ENCODE results near the gene KDM4C. TPM values are rescaled to one million over a fixed set of nuclear protein-coding genes. Genes with fewer than 3 reads are reported as not detected.

Gene KDM4C
- polyA plus RNA-seq, 10 donors, result 8.6 to 21.4 (median 11.4) TPM

- DNase-seq, result no peak
Measured at GRCh38 chr9:6864102-6864501, 106.3 kb downstream of the KDM4C start.

GRCh38 chr9:6869081-6869948, 111.5 kb downstream of the KDM4C start:
- no peak for DNase-seq

DNA sequence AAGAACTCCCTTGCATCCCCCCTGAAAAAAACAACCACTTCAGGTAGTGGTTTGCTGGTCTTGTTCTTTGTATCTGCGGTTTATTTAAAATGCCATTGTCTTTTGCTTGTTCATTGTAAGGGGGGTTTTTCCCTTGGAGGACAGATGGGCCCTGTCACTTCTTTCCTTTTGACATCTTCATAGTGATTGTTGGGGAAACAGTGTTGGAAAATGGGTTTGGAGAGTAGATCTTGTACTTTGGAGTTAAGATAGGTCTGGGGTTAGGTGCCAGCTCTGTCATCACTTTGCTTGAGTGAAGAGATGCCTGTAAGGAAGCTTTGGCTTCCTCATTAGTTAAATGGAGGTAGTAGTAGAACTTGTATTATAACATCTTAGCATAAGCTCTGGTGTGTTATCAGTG, 112.4 kb downstream of the KDM4C start:
- DNase-seq, result no peak

GRCh38 chr9:6870650-6871477, 113.1 kb downstream of the KDM4C start:
- DNase-seq, result no peak

DNA sequence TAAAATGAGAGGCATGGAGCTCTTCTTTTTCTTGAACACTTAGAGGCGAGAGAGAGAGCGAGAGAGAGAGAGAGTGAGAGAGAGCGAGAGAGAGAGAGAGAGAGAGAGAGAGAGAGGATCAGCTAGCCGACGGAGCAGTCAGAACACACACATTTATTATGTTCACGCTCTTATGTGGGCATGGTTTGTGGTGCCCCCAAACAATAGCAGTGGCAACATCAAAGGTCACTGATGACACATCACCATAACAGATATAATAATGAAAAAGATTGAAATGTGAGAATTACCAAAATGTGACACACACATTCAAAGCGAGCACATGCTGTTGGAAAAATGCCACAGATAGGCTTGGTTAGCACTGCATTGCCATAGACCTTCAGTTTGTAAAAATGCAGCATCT, 116.1 kb downstream of the KDM4C start:
- peak; percentile 2 to 14 (median 4) for DNase-seq

DNA sequence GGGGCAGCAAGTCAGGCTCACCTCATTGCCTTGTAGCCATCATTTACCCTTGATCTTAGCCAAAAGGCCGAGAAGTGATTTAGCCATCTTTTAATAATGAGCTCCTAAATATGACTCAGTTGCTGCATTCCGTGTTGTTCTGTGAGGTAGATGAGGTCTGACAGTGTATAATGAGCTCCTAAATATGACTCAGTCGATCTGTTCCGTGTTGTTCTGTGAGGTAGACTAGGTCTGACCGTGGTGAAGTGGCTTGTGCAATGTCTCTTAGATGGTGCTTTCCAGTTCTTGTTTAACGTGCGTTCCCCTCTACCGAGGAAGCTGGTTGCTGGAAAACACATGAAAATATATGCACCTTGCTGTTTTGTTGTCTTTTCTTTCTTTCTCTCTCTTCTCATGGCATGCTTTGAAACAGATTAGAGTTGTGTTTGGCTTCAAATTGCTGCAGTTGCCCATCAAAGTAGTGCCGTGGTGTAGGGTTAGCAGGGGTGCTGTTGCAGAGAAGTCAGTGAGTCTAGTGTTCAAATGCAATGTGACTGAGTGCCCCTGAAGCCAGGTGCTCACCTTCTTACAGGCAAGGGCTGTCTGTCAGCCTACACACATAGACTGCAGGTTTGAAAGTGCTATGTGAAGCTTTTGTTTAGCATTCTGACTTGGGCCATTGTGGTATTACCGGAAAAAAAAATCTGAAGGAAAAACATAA, 118.6 kb downstream of the KDM4C start:
- DNase-seq, result no peak

DNA sequence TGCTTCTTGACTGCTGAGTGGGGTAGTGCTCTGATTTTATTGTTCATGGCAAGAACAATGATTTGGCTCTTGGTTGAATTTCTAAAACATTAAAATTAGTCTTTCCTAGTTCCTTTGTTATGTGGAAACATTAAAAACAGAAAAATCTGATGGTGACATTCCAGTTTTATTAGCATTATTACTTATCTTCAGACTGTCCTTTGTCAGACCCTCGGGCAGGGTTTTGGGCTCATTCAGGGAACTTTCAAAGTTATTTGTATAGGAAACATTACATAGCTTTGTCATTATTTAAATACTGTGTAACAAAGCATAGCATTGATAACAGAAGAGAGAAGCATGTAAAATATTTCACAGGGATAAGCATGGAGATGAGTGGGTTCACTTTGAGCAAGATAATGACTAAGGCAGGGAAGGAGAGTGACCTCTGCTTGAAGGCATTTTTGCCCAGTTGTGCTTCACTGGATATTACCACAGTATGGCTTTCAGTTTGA, 119.9 kb downstream of the KDM4C start:
- peak in 1 of 3 donors; percentile 5 for DNase-seq

DNA sequence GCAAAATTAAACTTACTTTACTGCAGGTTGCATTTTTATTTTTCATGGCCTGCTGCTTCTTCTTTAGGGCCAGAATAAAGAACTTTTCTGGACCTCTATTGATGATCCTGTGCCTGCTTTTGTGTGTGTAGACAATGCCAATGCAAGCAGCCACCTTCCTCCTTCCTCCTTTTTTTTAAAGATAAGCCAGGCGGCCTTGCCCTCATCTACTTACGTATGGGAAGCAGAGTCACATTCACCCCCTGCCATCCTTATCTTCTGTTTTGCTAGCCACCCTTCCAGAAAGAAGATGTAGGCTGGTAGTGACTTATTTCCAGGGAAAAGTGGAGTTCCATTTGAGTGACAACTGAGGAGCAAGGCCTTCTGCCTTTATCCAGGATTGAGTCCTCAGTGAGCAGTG, 122.9 kb downstream of the KDM4C start:
- DNase-seq, result no peak

GRCh38 chr9:6884101-6884500, 126.3 kb downstream of the KDM4C start:
- no peak for DNase-seq

DNA sequence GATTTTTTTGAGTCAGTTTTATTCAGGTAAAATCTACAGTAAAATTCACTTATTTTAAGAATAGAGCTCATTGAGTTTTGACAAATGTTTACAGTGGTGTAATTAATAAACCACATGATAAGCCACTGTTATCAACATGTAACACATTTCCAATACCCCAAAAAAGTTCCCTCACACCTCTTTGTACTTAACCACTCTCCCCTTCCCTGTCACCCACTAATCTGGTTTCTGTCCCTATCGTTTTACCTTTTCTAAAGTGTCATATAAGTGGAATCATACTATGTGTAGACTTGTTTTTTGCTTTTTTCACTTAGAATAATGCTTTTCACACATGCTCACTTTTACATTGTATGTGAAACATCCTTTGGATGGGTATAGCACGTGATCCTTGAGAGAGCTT, 127.2 kb downstream of the KDM4C start:
- no peak for DNase-seq

GRCh38 chr9:6887051-6887450, 129.3 kb downstream of the KDM4C start:
- no peak for DNase-seq

- no peak for DNase-seq
Measured at GRCh38 chr9:6889868-6890267, 132.1 kb downstream of the KDM4C start.

DNA sequence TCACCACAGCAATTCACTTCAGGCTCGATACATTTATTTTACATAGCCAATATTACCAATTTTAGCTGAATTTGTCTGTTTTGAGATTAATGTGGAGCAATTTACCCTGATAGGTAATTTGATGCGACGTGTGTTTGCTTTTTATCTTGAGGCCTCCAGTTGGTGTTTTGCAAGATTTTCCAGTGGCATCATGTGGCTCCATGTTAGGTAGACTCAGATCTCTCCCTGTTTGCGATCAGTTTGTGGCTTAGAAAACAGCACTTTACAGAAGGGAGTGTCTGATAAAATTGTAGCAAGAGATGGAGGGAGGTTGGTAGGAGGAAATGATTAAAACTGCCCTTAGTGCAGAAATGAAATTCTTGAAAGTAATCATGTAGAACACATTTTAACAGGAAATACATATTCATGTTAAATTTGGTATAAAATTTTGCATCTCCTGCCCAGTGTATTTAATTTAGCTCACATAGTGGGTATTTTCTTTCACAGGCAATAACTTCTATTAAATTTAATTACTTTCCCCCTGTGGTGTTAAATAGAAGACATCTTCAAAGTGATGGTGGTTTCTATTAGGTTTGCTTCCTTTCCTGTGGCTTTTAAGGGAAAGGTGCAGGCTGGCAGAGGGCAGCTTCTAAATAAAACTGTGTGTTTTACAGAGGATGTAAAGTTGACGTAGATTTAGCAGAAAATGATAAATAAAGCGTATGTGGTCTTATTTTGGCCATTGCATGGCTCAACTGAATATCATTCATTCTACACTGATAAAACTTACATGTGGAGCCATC, 135.8 kb downstream of the KDM4C start:
- no peak for DNase-seq

DNA sequence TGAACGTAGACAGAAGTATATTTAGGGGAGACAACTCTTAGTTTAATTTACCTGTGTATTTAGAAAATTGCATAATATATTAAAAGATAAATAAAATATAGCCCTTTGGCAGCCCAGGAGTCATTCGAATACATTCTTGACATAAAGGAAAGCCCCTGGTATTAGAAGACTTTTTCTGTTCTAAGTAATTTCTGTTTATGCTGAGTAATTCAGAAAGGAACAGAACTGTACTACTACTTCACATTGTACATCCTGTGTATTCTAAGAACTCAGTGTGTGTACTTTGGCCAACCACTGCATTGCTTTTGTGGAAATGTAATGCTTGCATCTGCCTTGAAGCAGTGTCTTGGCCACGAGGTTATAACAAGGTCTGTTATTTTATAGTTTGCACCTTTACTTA, 136.4 kb downstream of the KDM4C start:
- DNase-seq, result no peak

DNA sequence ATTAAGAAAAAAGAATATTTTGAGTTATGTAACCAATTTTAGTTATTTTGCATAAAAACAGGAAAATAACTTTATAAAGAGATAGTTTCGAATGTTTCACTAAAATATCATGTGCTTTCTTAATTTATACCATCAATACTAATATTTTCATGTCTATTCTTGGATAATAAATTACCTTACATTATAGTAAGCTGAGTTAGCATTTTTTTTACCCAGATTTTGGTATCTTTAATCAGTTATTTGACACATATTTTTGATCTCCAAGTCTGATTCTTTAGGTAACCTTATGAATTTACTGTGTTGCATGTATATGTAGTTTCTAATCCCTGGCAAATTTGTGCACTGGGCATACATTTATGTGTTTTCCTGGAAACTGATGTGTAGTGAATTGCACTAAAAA, 138.0 kb downstream of the KDM4C start:
- no peak for DNase-seq

GRCh38 chr9:6896562-6896961, 138.8 kb downstream of the KDM4C start:
- no peak for DNase-seq

DNA sequence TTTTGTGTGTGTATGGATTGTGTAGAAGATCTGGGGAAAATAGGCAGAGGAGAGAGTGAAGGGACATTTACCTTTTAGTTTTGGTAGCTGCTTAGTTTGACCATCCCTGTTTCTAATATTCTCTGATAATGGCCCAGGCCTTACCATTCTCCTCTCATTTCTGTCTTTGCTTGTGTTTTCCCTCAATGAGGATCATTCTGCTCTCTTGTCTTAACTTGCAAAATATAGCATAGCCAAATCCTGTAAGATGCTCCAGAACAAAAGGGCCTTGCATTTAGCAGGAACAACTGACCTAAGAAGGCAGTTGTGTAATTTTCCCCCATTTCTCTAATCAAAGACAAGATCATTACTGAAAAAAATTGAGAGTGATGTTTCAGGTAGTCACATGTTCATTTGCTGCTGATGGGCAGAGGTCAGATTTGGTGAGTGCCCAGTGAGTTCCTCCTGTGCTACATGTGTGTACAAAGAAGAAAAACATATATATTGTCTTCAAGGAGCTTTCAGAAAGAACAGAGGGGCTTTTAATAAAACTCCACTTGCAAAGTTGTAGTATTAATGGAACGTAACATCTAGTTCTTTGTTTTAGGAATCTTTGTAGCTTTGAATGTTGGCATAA, 139.5 kb downstream of the KDM4C start:
- no peak for DNase-seq

DNA sequence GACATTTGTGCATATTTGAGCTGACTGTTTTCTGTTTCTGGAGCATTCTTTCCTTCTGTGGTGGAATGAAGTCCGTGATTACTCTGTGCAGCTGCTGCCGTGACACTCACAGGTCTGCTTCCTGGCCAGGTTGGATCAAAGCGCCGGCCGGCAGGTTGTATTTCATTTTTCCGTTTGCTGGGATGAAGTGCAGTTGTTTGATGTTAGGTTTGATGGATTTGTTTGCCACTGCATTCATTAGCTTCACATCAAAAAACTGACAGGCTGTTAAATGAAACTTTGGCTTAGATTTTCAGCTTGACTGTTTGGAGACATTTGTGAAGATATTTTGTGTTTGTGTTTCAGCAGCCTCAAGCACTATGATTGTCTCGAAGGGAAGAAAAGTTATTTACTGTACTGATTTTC, 140.1 kb downstream of the KDM4C start:
- DNase-seq, result no peak

GRCh38 chr9:6899274-6899673, 141.5 kb downstream of the KDM4C start:
- no peak for DNase-seq

DNA sequence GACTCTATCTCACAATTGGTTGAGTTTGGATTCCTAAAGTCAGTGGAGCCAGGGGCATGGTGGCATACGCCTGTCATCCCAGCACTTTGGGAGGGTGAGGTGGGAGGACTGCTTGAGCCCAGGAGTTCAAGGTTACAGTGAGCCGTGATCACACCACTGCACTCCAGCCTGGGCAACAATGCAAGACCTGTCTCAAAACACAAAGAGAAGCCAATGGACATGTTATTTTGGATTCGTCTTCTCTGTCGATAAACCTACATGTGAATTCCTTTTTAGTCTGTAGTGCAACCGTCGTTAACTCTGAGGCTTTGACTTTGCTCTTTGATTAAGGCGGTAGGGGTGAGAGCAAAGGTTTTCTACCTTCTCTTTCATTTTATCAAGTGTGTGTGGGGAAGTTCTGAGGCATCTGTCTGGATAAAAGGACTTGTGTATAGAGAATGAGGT, 142.7 kb downstream of the KDM4C start:
- DNase-seq, result no peak

GRCh38 chr9:6901180-6901579, 143.4 kb downstream of the KDM4C start:
- no peak for DNase-seq

Measured in muscle of back (tissue), 11 donors.